Hepatic stellate cell (primary cell): ENCODE measurements around the gene GRM7.

Experiments
- DNase-seq: peaks from one replicate; pipeline ENCODE4 v3.0.0; 2011; ENCODE audit warnings: low spot score

Gene GRM7

DNA sequence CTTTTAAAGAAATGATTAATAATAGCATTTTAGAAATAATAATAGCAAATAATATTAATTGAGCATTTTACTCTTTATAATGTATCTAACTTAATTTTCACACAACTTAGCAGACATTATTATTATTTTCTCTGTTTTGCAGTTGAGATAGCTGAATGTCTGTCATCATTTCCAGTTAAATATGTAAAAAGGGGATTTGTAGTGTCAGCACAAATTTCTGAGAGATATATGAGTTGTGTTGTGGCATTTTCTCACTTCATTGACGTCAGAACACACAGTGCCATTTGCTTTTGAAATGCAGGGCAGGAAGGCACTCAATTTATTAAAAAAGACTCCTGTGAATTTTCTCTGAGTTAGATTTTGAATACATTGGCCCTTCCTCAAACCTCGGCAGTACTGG, 111.0 kb downstream of the GRM7 start:
- DNase-seq: no peak

DNA sequence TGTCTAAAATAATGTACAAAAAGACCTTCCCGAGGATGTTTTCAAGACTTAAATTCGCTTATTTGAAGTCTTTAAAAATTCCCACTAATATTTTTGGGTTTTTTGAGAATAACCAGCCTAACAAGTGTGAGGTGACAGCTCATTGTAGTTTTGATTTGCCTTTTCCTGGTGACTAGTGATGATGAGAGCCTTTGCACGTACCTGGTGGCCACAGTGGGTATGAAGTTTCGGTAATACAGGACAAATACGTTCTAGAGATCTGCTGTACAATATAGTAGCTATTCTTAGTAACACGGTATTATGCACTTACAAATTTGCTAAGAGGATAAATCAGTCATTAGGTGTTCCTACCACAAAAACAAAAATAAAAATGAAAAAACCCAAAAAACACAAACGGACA, 124.9 kb downstream of the GRM7 start:
- DNase-seq: no peak

DNA sequence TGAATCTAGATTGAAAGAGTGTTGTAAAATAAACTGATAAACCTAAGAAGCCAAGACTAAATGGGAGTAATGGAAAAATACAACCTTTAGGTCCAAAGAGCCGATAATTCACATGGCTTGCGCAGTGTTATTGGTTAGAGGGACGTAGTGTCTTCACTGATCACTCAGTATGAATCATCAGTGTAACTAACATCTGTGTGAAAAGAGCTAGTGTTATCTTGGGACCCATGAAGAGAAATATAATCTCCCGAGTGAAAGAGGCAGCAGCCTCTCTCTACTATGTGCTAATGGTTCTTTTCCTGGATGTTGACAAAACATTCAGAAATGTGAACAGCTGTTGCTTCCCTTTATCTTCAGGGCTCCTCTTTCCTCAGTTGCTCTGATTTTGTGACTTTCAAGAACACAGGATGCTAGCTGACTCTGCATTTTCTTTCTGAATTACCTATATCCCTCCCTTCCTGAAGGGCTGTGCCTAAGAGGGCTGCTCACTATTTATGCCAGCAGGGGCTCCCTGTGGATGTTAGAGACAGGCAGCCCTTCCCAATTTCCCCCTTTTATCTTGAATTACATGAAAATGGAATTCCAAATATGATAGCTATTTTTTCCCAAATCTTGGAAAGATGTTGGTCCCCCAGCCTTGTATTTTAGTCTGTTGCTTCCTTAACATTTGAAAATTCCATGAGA, 128.8 kb downstream of the GRM7 start:
- DNase-seq: no peak

DNA sequence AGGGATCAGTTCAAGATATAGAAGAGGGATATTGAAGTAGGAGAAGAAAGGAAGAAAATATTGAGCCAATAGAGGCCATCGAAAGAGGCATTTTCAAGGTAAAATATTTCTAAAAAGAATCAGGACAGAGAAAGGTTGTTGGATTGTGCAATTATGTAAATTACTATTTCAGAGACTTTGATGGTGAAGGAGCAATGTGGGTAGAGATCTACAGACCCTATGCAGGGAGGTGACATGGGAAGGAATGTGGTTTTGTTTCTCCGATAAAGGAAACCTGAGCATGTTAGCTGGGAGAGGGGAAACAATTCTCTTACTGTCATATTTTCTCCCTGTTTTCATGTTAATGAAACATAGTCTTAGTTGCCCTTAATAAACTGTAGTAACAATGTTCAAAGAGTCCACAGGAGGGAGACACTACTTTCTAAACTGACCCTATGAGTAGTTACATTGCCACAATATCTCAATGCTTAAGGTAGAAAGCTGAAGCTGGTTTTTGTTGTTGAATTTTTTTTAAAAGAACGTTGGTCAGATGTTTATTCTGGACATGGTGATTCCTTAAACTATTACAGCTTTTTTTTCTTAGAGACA, 133.3 kb downstream of the GRM7 start:
- no peak for DNase-seq

DNA sequence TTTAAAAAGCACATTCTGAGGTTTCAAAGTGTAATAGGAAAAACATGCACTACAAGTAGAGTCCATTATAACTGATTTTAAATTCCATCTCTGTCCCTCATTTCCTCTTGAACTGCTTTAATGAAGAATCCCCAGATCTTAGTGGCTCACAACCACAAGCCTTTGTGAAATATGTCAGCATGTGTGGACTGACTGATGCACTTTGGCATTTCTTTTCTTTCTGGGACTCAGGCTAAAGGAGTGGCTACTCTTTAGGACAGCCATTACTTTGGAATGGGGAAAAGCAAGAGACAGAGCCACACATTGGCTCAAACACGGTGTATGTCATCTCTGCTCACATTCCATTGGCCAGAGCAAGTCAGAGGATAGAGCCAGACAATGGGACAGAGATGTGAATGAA, 139.6 kb downstream of the GRM7 start:
- no peak for DNase-seq

DNA sequence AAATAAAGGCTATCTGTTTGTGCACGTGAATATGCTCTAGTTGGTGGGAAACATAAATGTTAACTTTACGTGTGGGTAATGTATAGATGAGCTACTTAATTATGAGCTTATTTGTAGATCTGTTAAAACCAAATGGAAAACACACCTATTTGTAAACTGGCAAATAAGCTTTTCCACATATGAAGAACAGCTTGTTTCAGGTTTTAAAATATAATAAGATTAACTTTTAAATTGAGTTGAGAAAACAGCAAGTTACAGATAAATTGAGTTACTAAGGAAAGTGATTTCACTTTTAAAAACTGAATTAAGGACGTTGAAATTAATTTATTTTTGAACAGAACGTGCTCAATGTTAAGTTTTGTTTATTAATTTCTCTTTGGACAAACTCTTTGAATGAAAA, 140.5 kb downstream of the GRM7 start:
- DNase-seq: no peak

DNA sequence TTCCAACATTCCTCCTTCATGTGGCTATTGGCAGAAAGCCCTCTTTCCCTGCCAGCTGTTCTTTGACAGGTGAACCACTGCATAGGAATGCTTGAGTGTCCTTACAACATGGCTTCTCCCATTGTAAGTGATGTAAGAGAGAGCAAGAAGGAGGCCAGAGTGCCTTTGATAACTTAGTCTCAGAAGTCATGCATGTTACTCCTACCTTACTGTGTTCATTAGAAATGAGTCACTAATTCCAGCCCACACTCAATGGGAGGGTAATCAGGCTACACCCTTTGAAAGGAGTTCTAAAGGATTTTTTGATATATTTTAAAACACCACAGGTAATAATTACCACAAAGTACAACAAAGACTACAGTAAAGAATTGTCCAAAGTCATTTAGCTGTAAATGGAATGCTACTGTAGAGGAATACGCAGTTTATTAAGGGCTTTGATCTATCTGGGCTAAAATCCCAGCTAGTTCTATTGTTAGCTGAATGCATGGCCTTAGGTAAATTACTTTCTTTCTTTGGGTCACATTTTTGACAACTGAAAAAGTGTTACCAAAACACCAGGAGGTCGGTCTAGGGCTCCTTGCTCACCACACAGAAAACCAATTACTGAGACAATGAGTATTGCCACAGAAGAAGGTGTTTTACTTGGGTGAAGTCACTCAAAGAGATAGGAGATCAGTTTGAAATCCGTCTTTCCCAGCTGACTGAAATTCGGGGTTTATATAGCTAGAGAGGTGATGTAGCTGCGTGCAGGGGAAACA, 154.9 kb downstream of the GRM7 start:
- DNase-seq: no peak

DNA sequence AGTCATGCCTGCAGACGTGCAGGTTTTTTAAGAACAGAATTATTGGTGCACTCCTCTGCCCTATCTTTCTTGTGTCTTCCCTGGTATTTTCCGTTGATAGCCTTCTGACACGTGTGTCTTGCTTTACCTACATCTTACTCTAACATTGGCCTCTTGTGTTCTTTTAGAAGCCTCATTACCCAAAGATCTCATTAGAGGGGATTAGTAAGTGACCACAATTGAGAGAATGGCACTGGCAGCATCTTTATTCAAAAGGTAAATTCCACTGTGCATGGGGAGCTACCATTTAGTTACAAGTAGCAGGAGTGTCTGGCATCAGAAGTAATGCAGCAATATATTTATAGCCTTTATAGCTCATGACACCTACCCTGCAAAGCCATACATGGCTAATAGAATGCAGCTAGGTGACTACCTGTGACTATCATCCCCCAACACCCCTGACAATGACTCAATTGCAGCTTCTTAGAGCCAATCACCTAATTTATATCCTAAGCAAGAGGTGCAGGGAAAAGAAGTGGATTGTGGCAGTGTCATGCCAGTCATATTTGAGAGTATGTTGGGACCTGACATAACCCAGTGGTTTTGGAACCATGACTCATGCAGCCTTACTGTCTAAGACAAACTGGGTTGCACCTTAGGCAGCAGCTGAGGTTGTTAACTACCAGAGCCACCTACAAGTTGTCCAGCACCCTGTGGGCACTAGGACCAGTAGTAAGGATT, 164.8 kb downstream of the GRM7 start:
- no peak for DNase-seq

DNA sequence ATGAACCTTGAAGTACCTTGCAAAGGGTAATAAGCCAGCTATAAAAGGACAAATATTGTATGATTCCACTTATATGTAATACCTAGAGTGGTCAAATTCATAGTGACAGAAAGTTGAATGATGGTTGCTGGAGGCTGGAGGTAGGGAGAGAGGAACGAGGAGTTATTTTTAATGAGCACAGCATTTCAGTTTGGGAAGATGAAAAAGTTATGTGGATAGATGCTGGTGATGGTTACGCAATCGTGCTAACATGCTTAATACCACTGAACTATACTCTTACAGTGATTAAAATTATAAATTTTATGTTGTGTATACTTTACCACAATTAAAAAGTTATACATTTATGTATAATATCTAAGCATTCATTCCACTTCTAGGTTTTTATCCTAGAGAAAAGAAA, 168.6 kb downstream of the GRM7 start:
- no peak for DNase-seq

DNA sequence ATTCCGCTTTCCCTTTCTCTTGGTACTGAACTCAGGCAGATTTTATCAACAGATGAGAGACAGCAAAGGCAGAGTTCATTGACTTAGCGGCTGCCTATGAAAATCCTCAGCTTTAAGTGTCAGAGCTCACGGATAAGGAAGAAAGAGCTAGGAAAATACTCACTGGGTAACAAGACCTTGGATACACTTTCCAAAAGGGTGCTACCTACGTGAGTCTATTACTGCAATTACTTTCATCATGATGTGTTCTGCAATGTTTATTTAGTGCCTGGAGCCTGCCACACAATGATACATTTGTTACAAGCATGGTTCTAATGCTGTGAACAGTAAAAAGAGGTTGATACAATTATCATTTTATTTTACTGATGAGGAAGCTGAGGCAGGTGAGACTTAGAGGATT, 177.5 kb downstream of the GRM7 start:
- DNase-seq: no peak

DNA sequence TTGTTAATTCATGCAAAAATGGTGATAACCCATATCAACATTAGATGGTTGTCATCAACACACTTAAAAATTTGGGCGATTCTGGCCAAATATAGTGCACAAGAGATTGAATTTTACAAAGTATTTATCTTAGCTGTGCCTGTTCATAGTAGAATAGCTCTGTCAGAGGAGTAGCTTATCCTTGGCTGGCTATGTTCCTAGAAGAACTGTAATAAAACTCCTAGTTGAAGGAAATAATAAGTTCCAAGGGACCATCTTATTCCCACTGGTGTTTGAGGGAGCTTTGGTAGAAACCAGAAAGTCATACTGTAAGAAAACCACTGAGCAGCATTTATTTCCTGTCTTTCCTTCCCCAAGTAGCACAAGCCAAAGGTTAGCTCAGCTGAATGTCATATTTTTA, 201.8 kb downstream of the GRM7 start:
- DNase-seq: no peak

DNA sequence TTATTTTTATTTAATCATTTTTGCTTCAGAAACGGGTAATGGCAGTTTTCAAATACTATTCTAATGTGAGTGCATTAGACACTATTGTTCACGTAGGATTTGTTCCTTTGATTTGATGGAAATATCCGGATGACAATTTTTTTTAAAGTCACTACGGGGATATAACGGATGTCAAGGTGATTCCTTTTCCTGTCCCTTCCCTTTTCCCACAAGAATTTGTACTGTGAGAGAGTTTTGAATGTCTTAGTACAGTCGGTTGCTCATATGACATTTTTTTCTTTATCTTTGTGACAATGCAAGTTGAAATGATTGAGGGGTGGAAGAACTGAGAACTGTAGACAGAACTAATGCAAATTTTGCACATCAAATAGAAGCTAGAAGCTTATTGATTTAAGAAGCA, 209.5 kb downstream of the GRM7 start:
- DNase-seq: no peak

DNA sequence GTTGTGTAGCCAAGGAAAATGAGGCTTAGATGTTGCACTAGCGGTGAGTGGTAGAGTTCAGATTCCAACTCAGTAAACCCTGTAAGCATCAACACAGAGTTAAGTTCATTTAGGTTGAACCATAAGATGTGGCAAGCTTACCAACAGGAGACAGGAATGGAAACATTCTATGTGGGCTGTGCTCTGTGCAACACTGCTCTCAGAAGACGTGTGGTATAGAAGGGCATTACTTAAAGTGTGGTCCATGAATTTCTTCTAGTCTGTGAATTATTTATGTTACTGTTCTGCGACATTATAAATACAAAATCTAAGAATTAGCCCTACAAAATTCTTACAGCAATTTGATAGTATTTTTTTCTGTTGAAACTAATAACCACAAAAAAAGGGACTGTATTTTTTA, 213.3 kb downstream of the GRM7 start:
- no peak for DNase-seq

DNA sequence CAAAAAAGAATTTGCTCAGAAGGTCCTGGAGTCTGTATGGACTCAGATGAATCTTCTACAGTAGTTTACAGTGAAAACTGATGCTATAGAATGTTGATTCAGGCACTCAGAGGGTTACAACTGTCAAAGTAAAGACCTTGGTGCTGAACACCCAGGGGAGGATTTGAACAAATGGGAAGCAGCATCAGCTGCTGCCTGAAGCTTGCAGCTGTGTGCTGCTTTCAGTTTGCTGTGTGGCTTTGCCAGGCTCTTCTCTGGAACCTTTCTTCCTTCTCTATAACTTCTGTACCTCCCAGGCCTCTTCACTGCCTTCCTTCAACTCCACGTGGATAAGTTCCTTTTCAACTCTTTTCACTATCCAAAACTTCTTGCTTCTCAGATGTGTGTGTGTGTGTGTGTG, 214.2 kb downstream of the GRM7 start:
- DNase-seq: no peak

DNA sequence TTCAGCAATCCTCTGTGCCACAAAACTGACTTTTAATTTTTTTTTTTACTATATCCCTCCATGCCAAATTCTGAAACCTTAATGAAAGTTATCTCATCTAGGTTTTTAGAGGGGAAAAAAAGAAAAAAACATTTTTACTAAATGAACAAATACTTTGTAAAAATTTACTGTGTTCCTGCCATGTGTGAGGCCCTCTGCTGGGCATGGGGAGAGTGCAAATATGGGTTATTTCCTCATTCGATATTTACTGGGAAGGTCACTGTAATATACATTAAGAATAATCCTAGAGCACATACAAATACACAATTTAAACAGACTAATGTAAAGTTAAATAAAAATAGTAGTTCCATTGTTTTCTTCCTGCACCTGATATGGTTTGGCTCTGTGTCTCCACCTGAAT, 215.0 kb downstream of the GRM7 start:
- no peak for DNase-seq

DNA sequence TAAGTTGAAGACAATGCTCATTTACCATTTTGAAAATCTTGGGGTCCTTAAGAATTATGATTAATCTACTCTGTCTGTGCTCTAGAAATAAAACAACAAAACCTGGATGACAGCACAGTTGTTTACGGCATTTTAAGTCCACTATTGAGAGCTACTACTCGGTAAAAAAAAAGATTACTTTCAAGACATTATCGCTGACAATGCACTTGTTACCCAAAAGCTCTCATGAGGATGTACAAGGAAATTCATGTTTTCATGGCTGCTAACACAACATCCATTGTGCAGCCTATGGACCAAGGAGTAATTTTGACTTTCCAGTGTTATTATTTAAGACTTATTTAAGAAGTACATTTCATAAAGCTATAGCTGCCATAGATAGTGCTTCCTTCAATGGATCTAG, 221.3 kb downstream of the GRM7 start:
- DNase-seq: no peak

DNA sequence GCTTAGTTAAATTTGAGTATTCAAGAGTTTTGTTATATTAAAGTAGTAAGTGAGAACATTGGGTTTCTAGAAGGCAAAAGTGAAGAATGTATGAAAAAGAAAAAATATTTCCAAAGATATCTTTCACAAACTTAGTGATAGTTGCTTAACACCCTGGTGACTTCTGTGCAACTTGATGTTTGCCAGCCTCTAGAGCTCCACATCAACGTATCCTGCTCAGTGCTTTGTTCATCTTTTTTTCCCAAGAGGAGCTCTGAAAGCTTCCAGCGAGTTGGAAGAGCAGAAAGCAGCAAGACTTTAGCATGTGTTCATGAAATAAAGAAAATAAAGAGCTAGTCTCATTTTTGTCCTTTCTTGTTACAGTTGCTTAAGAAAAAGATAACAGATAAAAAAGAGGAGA, 225.5 kb downstream of the GRM7 start:
- no peak for DNase-seq

DNA sequence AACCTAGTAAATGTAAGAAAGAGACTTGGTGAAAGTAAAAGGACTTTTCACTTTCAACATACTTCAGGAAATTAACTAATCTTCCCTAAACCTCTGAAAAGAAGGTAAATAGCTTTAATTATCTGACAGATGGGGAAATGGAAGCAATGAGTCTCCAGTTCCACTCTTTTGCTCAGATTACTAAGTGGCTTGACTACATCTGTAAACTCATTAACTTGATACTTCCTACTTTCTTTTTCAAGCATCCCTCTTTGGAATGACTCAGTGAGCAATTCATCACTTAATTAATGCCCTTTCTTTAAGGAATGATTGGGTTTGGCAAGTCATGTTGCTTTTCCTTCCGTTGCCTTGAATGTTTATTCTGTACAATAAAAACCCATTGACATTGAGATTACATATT, 234.2 kb downstream of the GRM7 start:
- DNase-seq: no peak

DNA sequence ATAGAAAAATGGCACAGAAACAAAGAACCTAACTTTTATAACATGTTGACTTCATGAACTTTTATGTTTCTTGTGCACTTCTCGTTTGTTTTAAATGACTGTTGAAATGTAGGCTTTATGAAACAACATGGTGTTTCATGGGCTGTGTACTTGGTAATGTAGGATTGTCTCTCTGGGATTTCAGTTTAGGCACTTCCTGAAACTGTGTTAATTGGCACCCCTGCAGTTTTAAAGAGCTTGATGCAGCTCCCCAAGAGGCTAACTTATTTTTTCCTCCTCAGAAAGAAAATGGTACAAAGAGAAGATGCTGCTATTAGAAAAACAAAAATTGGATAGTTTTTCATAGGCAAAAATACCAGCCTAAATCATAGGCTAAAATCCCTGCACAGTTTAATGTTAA, 239.2 kb downstream of the GRM7 start:
- no peak for DNase-seq

DNA sequence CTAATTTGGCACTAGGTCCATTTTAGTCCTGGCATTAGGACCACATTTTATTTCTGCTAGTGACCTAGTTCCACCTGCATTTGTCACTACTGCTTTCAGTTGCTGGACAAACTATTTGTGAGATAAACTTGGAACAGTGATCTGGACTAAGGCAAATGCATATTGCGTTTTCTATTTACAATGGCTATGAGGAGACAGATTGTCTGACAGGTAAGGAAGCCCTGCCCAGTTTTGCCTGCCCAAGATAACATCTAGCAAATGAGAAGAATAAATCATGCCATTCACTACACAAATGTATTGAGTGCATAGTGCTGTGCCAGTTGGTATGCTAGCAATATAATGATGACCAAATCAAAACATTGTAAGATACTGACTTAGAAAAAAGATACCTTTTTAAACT, 245.7 kb downstream of the GRM7 start:
- no peak for DNase-seq

DNA sequence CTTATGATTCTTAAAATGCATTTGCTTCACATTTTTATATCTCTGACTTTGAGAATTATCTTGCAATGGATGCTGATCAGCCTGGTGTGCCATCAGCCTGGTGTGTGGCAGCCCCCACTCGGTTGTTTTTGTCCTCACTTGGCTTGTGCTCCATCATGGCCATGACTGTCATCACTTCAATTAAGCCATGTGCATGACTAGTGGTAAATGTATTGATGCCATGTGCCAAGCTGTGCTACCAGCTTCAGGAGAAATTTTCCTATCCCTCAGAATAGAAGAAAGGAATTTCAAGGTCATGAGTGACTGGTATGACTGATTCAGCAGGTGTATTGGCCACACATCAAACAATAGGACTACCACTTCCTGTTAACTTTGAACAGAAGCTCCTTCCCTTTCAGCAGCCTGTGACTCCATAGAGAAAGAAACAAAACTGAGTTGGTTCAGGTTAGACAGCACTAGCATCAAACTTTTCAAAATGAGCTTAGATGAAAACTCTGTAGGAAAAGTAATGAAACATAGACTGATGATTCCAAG, 251.7 kb downstream of the GRM7 start:
- DNase-seq: no peak

DNA sequence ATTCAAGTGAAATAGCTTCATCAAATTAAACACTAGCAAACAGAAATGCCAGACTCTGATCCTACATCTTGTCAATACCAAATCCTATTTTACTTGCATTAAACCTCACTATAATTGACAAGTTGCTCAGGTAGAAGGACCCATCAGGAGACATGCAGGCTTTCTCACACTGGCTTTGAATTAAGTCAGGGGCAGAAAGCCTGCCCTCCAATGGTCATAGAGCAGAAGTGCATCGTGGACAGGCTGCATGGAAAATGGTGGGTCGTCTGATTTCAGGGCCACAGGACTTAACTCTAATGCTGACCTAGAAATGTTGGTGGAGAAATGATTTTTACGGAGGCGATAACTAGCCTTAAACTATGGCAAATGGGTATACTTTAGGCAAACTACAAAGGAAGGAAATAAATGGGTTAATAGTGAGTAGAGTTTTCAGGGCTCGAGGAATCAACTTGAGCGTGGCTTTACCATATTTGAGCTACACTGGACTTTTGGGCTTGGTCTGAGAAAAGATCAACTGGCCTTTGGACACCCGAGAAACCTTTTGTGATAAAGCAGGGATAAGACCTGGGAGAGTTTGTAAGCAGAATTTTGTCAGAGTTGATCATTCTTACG, 283.9 kb downstream of the GRM7 start:
- DNase-seq: no peak
